HG02610 (cell line): ENCODE measurements around the gene HSD17B3.
"Not testable (repeated sequence)": the region's sequence is repeated elsewhere in the genome, so short reads cannot be mapped to it uniquely, and the experiment has no call there.

Experiments
- ATAC-seq: cut with Tn5 transposase; IDR thresholded peaks from one replicate; pipeline ENCODE4 v1.9.1; 2021; ENCODE audit warnings: mild to moderate bottlenecking, moderate library complexity; ENCODE audit not compliant: unreplicated experiment

HSD17B3 gene

GRCh38 chr9:96236854-96237550, 65.0 kb downstream of the HSD17B3 start:
- ATAC-seq: no peak

GRCh38 chr9:96236337-96236736, 65.6 kb downstream of the HSD17B3 start:
- not testable (repeated sequence) for ATAC-seq

- ATAC-seq: no peak
Observed at GRCh38 chr9:96232539-96233241, 69.3 kb downstream of the HSD17B3 start.

GRCh38 chr9:96232164-96232538, 69.8 kb downstream of the HSD17B3 start:
- ATAC-seq: no peak

GRCh38 chr9:96230002-96230401, 72.0 kb downstream of the HSD17B3 start:
- ATAC-seq: no peak

- no peak for ATAC-seq
Observed at GRCh38 chr9:96222132-96222531, 79.8 kb downstream of the HSD17B3 start.

GRCh38 chr9:96219900-96220257, 82.1 kb downstream of the HSD17B3 start:
- no peak for ATAC-seq

GRCh38 chr9:96219026-96219899, 82.7 kb downstream of the HSD17B3 start:
- no peak for ATAC-seq

- peak; percentile 80 for ATAC-seq
Observed at GRCh38 chr9:96217754-96218693, 84.0 kb downstream of the HSD17B3 start.

GRCh38 chr9:96217294-96217707, 84.7 kb downstream of the HSD17B3 start:
- no peak for ATAC-seq

GRCh38 chr9:96216583-96216982, 85.4 kb downstream of the HSD17B3 start:
- no peak for ATAC-seq

GRCh38 chr9:96215841-96216240, 86.1 kb downstream of the HSD17B3 start:
- no peak for ATAC-seq

GRCh38 chr9:96214635-96215034, 87.3 kb downstream of the HSD17B3 start:
- ATAC-seq: no peak

- no peak for ATAC-seq
Observed at GRCh38 chr9:96209407-96210271, 92.3 kb downstream of the HSD17B3 start.

GRCh38 chr9:96206156-96206751, 95.7 kb downstream of the HSD17B3 start:
- no peak for ATAC-seq

- ATAC-seq: no peak
Observed at GRCh38 chr9:96204853-96205252, 97.1 kb downstream of the HSD17B3 start.

GRCh38 chr9:96203867-96204501, 98.0 kb downstream of the HSD17B3 start:
- ATAC-seq: no peak

- ATAC-seq: no peak
Observed at GRCh38 chr9:96202971-96203780, 98.8 kb downstream of the HSD17B3 start.
